Ishikawa (cell line): Measurements from ENCODE around the gene KLHL36.

Source experiments
- CEBPB ChIP-seq: IDR thresholded peaks from 2 replicates; pipeline ENCODE4 v1.6.1; 2012
- CREB1 ChIP-seq: IDR thresholded peaks from 2 replicates; pipeline ENCODE4 v1.6.1; 2012; ENCODE audit warnings: low read depth
- EGR1 ChIP-seq: IDR thresholded peaks from 2 replicates; pipeline ENCODE4 v1.6.1; 2012
- EP300 ChIP-seq: IDR thresholded peaks from 2 replicates; pipeline ENCODE4 v1.6.1; 2012; ENCODE audit warnings: borderline replicate concordance
- FOXM1 ChIP-seq: IDR thresholded peaks from 2 replicates; pipeline ENCODE4 v1.6.1; 2012; ENCODE audit warnings: low read depth, borderline replicate concordance
- MAX ChIP-seq: IDR thresholded peaks from 2 replicates; pipeline ENCODE4 v1.6.1; 2012
- NFIC ChIP-seq: IDR thresholded peaks from 2 replicates; pipeline ENCODE4 v1.6.1; 2012
- RAD21 ChIP-seq: IDR thresholded peaks from 2 replicates; pipeline ENCODE4 v1.6.1; 2012; ENCODE audit warnings: low read depth
- TAF1 ChIP-seq: IDR thresholded peaks from 2 replicates; pipeline ENCODE4 v1.6.1; 2012; ENCODE audit warnings: low read depth, mild to moderate bottlenecking
- TCF12 ChIP-seq: IDR thresholded peaks from 2 replicates; pipeline ENCODE4 v1.6.1; 2012; ENCODE audit warnings: low read depth
- TEAD4 ChIP-seq: IDR thresholded peaks from 2 replicates; pipeline ENCODE4 v1.6.1; 2012
- YY1 ChIP-seq: IDR thresholded peaks from 2 replicates; pipeline ENCODE4 v1.6.1; 2012; ENCODE audit warnings: low read depth
- ZBTB7A ChIP-seq: IDR thresholded peaks from 2 replicates; pipeline ENCODE4 v1.6.1; 2012; ENCODE audit warnings: low read depth
- TF ChIP-seq, protein P1 (sequence below): IDR thresholded peaks from 2 replicates; pipeline ENCODE4 v1.6.1; 2012; ENCODE audit warnings: low read depth, mild to moderate bottlenecking
- TF ChIP-seq, protein P2 (sequence below): IDR thresholded peaks from 2 replicates; pipeline ENCODE4 v1.6.1; 2012

KLHL36 gene

GRCh38 chr16:84616515-84616914 is 31.8 kb upstream of the KLHL36 start:
- TF ChIP-seq NFIC (no peak), YY1 (no peak), EGR1 (no peak), TCF12 (no peak), CEBPB (no peak), TAF1 (no peak), CREB1 (no peak), EP300 (no peak), MAX (no peak), TEAD4 (no peak), FOXM1 (no peak), RAD21 (no peak), ZBTB7A (no peak)
- TF ChIP-seq, protein P1, sequence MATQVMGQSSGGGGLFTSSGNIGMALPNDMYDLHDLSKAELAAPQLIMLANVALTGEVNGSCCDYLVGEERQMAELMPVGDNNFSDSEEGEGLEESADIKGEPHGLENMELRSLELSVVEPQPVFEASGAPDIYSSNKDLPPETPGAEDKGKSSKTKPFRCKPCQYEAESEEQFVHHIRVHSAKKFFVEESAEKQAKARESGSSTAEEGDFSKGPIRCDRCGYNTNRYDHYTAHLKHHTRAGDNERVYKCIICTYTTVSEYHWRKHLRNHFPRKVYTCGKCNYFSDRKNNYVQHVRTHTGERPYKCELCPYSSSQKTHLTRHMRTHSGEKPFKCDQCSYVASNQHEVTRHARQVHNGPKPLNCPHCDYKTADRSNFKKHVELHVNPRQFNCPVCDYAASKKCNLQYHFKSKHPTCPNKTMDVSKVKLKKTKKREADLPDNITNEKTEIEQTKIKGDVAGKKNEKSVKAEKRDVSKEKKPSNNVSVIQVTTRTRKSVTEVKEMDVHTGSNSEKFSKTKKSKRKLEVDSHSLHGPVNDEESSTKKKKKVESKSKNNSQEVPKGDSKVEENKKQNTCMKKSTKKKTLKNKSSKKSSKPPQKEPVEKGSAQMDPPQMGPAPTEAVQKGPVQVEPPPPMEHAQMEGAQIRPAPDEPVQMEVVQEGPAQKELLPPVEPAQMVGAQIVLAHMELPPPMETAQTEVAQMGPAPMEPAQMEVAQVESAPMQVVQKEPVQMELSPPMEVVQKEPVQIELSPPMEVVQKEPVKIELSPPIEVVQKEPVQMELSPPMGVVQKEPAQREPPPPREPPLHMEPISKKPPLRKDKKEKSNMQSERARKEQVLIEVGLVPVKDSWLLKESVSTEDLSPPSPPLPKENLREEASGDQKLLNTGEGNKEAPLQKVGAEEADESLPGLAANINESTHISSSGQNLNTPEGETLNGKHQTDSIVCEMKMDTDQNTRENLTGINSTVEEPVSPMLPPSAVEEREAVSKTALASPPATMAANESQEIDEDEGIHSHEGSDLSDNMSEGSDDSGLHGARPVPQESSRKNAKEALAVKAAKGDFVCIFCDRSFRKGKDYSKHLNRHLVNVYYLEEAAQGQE: no peak
- TF ChIP-seq, protein P2, sequence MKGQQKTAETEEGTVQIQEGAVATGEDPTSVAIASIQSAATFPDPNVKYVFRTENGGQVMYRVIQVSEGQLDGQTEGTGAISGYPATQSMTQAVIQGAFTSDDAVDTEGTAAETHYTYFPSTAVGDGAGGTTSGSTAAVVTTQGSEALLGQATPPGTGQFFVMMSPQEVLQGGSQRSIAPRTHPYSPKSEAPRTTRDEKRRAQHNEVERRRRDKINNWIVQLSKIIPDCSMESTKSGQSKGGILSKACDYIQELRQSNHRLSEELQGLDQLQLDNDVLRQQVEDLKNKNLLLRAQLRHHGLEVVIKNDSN: no peak

DNA sequence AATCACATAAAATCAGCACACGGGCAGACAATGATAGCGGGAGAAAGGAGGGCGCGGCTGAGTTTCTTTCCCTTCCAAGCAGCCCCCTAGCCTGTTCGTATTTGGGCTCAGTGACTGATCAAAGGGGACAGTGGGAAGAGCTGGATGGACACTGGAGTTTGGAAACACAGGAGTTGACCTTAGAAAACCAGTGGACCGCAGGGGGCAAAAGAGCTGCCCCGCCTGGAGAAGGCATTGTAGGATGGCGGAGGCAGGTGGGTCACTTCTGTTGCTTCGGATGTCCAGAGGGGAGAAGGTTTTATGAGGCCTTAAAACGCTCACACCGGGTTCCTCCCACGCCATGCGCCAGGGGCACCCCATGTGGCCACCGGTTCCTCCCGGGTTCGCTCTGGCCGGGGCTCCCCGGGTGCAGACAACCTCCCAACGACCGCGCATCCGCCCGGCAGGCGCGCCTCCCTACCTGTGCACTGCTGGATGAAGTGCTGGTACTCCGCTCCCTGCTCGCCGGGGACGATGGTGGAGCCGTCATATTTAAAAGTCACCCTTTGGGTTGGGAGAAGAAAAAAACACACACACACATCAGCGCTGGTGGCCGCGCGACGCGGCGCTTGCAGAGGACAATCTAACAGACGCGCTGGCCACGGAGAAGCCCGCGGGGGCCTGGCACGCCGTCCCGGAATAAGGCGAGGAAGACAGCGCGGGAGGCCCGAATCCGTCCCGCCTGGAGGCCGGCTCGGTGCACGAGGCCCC is 31.1 kb upstream of the KLHL36 start:
- TF ChIP-seq EP300: no peak
- no peak for TF ChIP-seq MAX
- no peak for TF ChIP-seq NFIC
- TF ChIP-seq, protein P2: no peak
- TF ChIP-seq TAF1: no peak
- TF ChIP-seq TEAD4: no peak
- TF ChIP-seq FOXM1: no peak
- no peak for TF ChIP-seq TCF12

GRCh38 chr16:84617791-84618580 is 30.3 kb upstream of the KLHL36 start, which contains the start of gene COTL1:
TSS of gene COTL1 (minus strand) at chr16:84618078. CDS start at chr16:84617914, 164 bp downstream.
- TF ChIP-seq, protein P2: no peak
- TF ChIP-seq FOXM1 (no peak), CREB1 (no peak), MAX (peak; percentile 51; the same call in 1 of the 2 replicates), CEBPB (peak; percentile 100), RAD21 (no peak), YY1 (0 out of 2 replicates have a peak, but pooled peaks have one; percentile 1), NFIC (no peak), EGR1 (peak; percentile 51; the same call in 1 of the 2 replicates), TAF1 (peak; percentile 41; the same call in 1 of the 2 replicates), EP300 (no peak), TCF12 (no peak), TEAD4 (no peak), ZBTB7A (peak; percentile 67)
- TF ChIP-seq, protein P1: no peak

GRCh38 chr16:84618581-84619460 is 29.5 kb upstream of the KLHL36 start:
- TF ChIP-seq MAX: peak; percentile 41; the same call in 1 of the 2 replicates
- TF ChIP-seq FOXM1: no peak
- no peak for TF ChIP-seq RAD21
- TF ChIP-seq CEBPB: no peak
- TF ChIP-seq TAF1: no peak
- peak; percentile 43 for TF ChIP-seq TCF12
- TF ChIP-seq NFIC: peak; percentile 60
- TF ChIP-seq ZBTB7A: no peak; the same call in 1 of the 2 replicates
- TF ChIP-seq, protein P2: no peak
- peak; percentile 71 for TF ChIP-seq TEAD4
- no peak for TF ChIP-seq EGR1
- TF ChIP-seq EP300: peak; percentile 63; the same call in 1 of the 2 replicates
- TF ChIP-seq CREB1: no peak
- 0 out of 2 replicates have a peak, but pooled peaks have one; percentile 21 for TF ChIP-seq YY1
- TF ChIP-seq, protein P1: no peak
